Stimulated activated CD8-positive, alpha-beta memory T cell treated with anti-CD3 and anti-CD28 coated beads, Interleukin-12 subunit alpha, Interleukin-12 subunit beta, amount 100 ng/mL, for 24 hours (primary cell): ENCODE measurements around the gene TEP1.
"Not testable (repeated sequence)": the region's sequence is repeated elsewhere in the genome, so short reads cannot be mapped to it uniquely, and the experiment has no call there.

Experiments
- DNase-seq: peaks from one replicate; pipeline ENCODE4 v3.0.0-alpha.2; 2020; ENCODE audit errors: extremely low read depth

The TEP1 gene

DNA sequence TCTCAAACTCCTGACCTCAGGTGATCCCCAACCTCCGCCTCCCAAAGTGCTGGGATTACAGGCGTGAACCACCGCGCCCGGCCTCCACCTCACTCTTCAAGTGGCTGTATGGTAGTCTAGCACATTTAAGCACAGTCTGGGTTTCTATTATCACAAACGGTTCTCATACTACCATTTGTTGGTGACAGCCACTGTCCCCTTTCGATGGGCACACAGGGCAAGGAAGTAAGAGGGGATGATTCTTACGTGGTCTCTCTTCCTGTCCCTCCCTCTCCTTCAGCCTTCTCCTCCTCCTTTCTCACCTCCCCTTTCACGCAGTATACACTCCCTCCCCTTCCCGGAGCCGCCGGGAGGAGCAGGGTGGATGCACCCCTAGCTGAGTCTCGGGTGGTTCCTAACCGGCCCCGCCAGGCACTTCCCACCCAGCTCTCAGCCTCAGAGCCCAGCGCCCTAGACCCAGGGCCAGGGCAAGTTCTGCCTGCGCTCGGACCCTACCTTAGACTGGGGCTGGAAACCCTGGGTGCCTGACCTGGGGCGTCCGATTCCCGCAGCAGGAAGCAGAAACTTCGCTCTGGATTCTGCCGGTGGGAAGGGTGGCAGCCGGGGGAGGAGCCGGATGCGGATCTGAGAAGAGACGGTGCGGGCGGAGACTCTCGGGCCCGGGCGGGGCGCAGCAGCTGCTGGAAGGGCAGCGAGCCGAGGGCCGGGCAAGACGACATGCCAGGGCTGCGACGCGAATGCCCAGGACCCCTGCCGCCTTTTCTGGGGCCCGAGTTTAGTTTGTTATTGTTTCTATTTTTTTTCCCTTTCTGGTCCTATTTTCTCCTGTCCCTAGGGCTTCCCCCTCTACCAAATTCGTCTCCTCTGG lies at the start of gene TEP1:
Gene TEP1, minus strand, starts transcription at position 626 of the 868 bp plus-strand sequence. CDS start 5,062 bp downstream, outside the sequence.
- DNase-seq, result peak; percentile 51

DNA sequence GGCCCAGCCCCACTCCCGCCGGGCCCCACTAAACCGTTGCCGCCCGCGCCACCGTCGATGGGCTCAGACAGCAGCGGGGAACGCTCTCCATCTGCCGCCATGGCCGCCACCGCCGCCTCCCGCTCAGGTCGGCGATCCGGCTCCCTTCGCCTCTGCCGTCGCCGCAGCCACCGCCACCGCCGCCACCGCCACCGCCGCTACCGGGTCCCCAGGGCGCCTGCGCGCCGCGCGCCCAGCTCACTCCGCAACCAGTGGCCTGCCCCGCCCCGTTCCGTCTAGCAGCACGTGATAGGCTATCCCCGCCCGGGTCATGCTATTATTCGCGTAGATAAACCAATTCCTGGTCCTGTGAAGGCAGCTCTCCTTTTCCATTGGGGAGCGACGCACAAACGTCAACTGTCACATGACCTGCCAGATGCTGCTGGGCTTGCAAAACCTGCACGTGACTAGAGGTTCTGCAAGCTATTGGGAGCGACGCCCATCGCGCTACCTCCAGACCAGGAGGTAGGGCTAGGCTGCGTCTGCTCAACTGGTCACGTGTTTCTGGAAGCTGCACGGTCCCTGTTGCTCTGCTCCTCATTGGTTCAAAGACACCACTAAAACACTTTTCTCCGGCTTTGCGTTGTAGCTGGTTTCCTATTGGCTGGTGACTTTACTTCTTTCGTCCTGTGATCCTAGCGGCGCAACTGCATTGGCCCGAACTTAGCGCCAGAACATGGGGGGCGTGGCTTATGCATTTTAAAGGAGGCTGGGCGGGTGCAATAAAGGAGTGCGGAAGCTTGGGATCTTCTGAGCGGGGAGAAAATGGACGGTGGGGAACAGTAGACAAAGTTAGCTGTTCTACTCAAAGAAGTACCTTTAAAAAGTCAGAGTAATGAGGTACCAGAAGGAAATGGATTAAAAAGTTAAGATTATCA lies 48.2 kb upstream of the TEP1 start, which contains the start of gene PIP4P1:
Gene PIP4P1, minus strand, starts transcription at position 210 of the 917 bp plus-strand sequence. Its CDS starts 109 bp downstream, at position 101.
- DNase-seq, result peak; percentile 98

DNA sequence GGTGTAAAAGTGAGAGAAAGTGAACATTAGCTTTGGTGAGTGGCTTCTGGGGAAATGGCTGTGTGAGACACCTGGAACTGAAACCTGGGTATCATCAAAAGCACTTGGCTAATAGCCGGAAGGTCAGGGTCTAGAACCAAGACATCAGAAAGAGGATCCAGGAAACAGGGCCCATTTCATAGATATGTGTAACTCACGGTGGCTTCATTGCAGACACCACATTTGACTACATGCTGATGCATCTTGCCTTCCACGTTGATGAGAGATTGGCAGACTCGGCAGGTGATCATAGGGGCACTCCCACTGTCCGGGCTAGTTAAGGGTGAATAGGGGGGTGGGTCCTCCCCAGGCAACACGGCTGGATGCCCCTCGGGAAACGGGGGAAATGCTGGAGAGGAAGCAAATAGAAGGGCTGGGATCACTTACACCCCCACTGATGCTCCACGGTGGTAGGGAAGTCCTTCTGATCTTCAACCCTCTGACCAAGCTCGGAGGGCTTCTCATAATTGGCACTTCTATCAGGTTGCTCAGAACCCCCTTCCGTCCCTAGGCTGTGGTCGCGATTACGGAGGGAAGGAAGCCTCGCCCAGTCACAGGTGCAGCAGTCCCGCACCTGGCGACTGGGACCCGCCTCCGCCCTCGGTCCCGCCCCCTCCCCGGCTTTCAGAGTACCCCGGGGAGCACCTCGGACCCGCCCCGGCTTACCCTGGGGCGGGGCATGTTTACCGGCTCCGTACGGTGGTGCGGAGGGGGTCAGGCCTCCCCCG lies 47.3 kb upstream of the TEP1 start:
- DNase-seq, result no peak

DNA sequence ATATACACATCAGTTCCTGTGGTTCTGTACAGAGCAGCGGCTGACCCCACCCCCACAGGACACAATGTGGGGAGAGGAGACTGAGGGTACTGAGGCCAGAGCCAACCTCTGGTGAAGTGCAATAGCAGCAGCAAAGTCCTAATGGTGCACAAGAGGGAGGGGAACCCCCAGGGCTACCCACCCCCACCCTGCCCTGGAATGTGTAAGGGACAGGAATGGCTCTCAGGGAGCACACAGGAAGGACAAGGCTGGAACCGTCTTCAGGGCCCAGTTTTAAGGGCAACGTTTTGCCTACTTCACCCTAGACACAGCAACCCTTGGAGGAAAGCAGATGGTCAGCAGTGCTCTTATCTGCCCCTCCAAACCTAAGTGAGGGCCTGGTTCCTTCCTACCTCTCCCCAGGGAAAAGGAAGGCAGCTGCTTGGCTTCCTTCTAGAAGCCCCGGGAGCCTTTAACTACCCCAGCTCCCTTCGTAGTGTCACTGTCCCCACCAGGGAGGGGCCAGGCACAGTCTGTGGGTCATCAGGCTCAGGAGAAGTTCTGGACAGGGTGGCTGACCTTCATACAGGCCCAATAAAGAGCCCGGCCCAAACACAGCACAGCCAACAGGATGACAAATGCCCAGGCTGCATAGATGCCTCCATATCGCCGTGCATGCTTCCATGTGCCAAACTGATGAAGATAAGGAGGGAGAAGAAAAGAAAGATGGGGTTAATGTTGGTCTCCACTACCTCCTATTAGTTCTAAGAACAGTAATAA lies 44.9 kb upstream of the TEP1 start:
- DNase-seq, result no peak

DNA sequence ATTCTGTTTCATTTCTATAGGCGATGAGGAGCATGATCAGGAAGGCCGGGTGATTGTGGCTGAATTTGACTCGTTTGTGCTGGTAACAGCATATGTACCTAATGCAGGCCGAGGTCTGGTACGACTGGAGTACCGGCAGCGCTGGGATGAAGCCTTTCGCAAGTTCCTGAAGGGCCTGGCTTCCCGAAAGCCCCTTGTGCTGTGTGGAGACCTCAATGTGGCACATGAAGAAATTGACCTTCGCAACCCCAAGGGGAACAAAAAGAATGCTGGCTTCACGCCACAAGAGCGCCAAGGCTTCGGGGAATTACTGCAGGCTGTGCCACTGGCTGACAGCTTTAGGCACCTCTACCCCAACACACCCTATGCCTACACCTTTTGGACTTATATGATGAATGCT lies 43.7 kb upstream of the TEP1 start:
- DNase-seq, result no peak

DNA sequence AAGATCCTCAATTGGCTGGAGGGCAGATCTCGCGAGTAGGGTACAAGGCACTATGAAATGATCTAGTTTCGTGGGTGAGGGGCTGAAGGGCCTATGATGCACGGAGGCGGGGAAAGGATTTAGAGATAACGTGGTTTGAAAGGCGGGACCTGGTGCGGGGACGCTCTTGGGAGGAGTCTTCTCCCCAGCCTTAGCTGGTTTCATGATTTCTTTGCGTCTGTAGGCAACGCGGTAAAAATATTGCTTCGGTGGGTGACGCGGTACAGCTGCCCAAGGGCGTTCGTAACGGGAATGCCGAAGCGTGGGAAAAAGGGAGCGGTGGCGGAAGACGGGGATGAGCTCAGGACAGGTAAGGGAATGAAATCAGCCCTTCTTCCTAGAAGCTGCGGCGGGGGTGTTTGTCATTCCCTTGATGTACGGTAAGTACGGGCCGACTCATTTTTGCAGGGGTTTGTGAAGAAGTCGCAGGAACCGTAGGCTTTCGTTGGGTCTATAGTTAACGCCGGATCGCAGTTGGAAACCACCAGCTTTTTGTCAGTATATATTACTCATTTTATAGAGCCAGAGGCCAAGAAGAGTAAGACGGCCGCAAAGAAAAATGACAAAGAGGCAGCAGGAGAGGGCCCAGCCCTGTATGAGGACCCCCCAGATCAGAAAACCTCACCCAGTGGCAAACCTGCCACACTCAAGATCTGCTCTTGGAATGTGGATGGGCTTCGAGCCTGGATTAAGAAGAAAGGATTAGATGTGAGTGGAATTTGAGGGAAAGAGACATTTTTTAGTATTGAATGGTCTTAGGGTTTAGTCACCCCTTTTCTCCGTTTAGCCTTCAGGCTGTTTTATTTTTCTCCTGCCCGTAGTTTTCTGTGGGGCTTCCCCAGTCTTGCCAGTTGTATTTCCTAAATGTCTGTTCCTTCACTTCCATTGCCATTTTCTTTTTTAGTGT lies 42.3 kb upstream of the TEP1 start:
- DNase-seq, result peak; percentile 49

DNA sequence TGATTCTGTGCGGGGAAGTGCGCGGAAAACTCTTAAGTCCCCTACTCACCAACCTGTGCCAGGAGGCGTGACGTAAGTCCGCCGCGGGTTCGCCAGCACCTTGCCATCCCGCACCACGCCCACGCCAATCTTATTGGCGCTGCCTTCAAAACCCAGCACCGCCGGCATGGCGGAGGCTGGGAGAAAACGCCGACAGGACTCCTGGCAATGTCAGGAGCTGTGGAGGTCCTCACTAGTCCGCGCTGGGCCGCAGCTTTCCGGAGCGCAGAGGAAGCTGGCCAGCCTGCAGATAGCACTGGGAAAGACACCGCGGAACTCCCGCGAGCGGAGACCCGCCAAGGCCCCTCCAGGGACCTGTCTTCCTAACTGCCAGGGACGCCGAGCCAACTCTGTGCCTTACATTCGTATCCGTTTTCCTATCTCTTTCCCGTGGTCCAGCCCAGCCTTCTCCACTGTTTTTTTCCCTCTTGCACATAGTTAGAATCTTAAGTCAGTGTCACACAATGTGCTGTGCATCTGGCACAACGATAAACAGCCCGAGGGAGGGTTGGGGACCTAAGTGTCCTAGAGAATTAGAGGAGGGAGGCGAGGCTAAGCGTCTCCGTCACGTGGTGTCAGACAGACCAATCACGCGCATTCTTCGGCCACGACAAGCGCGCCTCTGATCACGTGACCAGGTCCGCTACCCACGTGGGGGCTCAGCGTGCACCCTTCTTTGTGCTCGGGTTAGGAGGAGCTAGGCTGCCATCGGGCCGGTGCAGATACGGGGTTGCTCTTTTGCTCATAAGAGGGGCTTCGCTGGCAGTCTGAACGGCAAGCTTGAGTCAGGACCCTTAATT lies 41.4 kb upstream of the TEP1 start, which contains the start of the genes APEX1 and OSGEP:
Gene APEX1, plus strand, starts transcription at position 711 of the 839 bp plus-strand sequence. CDS start 420 bp downstream, outside the sequence.
Gene OSGEP, minus strand, starts transcription at position 297 of the 839 bp plus-strand sequence. Its CDS starts 129 bp downstream, at position 168.
- peak; percentile 95 for DNase-seq

DNA sequence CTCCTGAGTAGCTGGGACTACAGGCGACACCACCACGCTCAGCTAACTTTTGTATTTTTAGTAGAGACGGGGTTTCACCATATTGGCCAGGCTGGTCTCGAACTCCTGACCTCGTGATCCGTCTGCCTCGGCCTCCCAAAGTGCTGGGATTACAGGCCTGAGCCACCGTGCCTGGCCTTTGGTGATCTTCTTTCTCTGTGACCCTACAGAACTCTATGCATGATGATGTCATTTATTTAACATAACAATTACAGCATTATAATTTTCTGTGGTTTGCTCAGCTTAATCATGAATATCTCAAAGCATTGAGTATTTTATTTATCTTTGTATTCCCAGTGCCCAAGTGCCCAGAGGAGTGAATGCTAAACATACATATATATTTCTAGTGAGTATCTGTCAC lies 39.5 kb upstream of the TEP1 start:
- not testable (repeated sequence) for DNase-seq

DNA sequence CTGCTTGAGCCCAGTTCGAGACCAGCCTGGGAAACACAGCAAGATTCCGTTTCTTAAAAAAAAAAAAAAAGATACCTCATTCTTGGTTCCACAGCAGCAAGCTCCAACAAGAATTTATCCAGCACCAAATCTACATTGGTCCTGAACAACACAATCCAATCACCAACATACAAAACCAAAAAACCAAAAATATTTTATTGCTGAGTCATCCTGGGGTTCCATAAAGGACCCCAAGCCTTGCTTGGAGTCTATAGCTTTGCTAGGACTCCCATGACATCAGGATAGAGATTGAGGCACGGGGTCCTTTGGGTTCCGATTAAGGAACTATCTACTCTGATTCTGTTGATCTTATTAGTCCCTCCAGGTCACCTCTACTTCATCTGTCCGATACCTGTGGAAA lies 33.6 kb upstream of the TEP1 start:
- no peak for DNase-seq

DNA sequence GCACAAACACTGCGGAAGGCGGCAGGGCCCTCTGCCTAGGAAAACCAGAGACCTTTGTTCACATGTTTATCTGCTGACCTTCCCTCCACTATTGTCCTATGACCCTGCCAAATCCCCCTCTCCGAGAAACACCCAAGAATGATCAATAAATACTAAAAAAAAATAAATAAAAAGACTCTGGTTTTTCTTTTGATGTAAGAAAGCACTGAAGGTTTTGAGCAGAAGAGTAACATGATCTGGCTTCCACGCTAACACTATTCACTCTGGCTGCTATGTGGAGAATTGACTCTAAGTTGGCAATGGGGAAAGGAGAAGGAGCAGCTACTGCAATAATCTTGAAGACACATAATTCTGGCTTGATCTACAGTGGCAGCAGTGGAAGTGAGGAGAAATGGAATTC lies 30.3 kb upstream of the TEP1 start:
- DNase-seq, result not testable (repeated sequence)

DNA sequence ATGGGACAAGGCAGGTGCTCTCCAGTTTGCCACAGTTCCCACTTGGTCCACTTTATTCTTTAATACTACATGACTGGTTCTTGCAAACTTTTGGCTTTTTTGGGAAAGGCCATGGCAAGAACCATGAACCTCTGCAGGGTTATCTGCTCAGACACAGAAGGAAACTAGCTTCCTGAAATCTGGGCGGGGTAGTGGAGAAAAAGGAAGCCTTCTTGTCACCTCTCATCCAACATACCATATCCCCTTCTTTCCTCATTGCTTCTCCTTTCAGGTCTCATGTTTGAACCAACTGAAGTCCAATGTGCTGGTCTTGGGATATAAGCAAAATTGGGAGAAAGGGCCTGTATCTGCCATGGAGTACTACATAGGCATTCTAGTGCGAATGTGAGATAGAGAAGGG lies 28.2 kb upstream of the TEP1 start:
- no peak for DNase-seq

DNA sequence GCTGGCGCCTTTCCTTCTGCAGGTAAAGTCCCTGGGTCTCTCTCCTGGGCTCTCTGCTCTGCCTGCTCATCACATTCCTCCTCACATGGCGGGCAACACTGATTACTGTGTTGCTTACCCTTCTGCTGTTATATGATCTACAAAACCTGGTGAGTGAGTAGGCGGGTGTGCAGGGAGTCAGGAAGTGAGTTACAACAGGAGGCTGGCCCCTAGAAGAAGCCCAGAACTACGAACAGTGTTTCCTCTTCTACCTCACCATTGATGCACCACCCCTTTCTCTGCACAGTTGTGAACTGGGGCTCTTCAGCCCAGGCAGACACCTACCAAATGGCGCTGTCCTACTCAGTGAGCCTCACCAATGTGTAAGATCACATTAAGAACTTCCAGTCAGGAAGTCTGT lies 27.6 kb upstream of the TEP1 start:
- no peak for DNase-seq

DNA sequence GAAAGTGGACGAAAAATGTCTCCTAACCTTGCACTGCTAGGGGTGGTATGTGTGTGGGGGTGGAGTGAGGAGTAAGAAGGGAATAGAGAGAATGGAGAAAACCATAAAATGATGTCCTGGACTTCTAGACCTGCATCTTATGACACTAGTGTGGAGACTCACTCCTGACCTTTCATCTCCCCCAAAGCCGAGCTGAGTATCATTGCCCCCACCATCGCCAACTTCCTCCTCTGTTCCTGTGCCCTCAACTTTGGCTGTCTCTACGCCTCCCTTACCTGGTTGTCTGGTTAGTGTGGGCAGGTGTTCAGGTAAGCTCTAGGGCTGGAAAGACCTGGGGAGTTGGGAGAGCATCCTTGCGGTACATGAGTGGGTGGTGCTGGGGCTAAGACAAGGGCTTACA lies 27.2 kb upstream of the TEP1 start:
- DNase-seq, result no peak

DNA sequence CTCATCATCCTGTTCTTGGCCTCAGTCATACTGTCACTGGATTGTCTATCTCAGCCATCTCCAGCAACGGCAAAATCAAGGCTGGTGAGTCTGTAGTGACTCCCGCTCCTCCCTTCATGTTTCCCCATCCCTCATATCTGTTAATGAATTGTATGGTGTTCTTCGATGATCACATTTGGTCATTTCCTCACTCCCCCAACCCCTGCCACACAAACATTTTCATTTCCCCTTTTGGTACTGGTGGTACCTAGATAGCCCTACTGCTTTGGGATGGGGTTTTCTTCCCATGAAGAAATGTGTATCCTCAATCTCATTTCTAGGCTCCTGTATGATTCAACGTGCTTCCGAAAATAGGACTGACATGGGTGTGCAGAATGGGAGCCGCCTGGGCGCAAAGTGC lies 25.4 kb upstream of the TEP1 start:
- DNase-seq, result no peak

DNA sequence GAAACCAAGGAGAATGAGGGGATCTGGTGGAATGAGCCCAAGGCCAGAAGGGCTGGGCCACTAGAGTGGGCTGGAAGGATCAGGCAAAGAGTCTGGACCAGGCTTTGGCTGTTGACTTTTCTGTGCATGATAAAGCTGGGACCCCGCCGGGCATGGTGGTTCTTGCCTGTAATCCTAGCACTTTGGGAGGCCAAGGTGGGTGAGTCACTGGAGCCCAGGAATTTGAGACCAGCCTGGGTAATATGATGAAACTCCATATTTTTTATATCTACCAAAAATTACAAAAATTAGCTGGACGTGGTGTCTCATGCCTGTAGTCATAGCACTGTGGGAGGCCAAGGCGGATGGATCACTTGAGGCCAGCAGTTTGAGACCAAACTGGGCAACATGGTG lies 23.1 kb upstream of the TEP1 start:
- no peak for DNase-seq

DNA sequence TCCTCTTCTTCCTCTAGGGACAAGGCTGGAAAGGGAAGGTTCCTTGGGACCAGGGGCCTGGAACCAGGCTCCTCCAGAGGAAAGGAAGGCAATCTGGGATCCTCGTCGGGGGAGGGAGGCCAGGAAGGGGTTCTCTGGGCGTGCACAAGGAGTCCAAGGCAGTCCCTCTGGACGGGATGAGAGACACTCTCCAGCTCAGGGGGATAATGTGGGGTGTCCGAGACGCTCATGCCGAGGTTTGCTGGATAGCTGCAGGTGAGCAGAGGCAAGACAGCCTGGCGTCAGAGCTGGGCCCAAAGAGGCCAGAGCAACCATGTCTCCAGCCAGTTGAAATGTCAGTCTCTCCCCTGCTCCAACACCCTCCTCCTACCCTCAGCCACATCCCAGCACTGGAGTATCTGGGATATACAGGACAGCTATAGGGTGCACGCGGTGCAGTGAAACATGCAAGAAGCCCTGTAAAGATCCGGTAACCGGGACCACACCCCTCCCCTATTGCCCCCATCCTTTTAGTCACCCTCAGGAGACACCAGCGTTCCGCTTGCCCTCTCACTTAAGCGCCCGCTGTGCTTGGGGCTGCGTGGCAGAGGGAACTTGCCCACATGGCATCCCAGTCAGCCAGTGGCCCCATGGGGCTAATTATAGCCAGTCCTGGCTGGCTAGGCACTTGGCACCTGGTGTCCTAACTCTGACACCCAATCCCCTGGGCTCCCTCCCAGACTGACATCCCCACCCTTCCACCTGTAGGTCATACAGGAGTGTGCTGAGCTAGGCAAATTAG lies 22.5 kb upstream of the TEP1 start, which contains the start of gene KLHL33:
Gene KLHL33, minus strand, starts transcription at position 585 of the 781 bp plus-strand sequence. Its CDS starts 355 bp downstream, at position 230.
- DNase-seq, result no peak

DNA sequence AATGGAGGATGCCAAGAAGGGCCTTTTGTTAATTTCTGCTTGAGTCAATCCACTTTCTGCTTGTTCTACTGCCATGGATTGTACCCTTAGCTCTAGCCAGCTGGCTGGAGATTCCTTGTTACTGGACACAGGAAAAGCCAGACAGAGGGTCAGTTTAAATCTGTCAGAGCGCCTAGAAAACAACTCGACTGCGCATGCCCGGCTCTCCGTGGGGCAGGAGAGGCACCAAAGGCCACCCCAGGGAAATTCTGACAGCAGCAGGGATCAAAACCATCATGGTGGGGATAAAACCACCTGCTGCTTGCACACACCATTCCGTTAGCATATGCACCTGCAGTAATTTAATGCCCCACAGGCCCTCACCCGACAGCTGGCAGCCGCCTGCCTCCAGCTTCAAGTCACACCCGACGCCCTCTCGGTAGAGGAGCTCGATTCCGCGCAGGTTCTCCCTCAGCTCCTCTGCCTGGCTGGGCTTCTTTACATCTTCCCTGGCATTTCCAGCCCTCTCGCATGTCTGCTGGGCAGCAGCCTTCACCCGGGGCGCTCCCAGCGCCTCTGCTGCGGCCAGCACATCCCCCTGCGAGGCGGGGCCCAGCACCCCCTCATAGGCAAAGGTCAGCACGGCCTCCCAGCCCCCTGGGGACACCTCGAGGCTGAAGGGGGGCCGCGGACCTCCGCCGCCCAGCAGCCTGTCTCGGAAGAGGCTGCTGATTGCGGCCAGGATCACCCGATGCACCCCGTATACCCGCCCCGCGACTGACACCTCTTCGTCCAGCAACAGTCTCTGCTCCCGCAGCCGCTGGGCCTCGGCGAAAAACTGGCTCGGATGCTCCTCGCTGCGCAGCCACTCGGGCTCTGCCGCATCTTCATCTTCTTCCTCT lies 21.6 kb upstream of the TEP1 start:
- no peak for DNase-seq
